CD14-positive monocyte (primary cell): ENCODE data around the gene NELL1. TPM values are rescaled to one million over a fixed set of nuclear protein-coding genes. Genes with fewer than 3 reads are reported as not detected.

Experiments
- DNase-seq, 3 donors: peaks; one replicate each; pipeline ENCODE4 v3.0.0-alpha.2; 2011 to 2022
- H2AFZ ChIP-seq: 2 replicates; pipeline ENCODE4 v1.6.0; 2012; ENCODE audit warnings: mild to moderate bottlenecking, low read depth, low read length, inconsistent platforms; ENCODE audit not compliant: insufficient read depth, poor library complexity, severe bottlenecking
- H3K27ac ChIP-seq, 2 donors: 1 replicate in 1 of 2; 2 replicates in 1 of 2; pipeline ENCODE4 v1.5.1; 2012 to 2013; ENCODE audit warnings: low read length in 2 of 2, control low read depth in 1 of 2, inconsistent platforms in 1 of 2, low read depth in 1 of 2, mild to moderate bottlenecking in 1 of 2
- H3K27me3 ChIP-seq, 2 donors: one replicate each; pipeline versions ENCODE4 v1.6.0 to v1.6.1; 2011 to 2013; ENCODE audit warnings: low read length in 2 of 2; ENCODE audit not compliant: control insufficient read depth in 2 of 2, insufficient read depth in 2 of 2
- H3K36me3 ChIP-seq, 2 donors: replicated peaks in 1 of 2; 1 replicate in 1 of 2; 2 replicates in 1 of 2; pipeline versions ENCODE4 v1.5.1 to v1.6.1; 2012 to 2013; ENCODE audit warnings: low read length in 2 of 2, control low read depth in 1 of 2, inconsistent platforms in 1 of 2, mild to moderate bottlenecking in 1 of 2; ENCODE audit not compliant: insufficient read depth in 2 of 2, control insufficient read depth in 1 of 2
- H3K4me1 ChIP-seq, 2 donors: 1 replicate in 1 of 2; 2 replicates in 1 of 2; pipeline versions ENCODE4 v1.5.1 to v1.6.1; 2012 to 2013; ENCODE audit warnings: low read length in 2 of 2, control low read depth in 1 of 2, inconsistent platforms in 1 of 2, mild to moderate bottlenecking in 1 of 2, moderate library complexity in 1 of 2; ENCODE audit not compliant: insufficient read depth in 2 of 2, control insufficient read depth in 1 of 2
- H3K4me2 ChIP-seq: replicated peaks from 2 replicates; pipeline ENCODE3; 2012; ENCODE audit warnings: low read length, moderate library complexity, mild to moderate bottlenecking; ENCODE audit not compliant: poor library complexity, severe bottlenecking; ENCODE audit errors: extremely low read depth
- H3K4me3 ChIP-seq, 3 experiments: fragments of 200-600 bp in 1 of 3; sonication (generic) in 1 of 3; replicated peaks in 1 of 3; 1 replicate in 2 of 3; 2 replicates in 1 of 3; pipeline ENCODE4 v1.5.1; 2011 to 2013; ENCODE audit warnings: low read length in 3 of 3, mild to moderate bottlenecking in 3 of 3, control low read depth in 2 of 3, low read depth in 2 of 3, inconsistent platforms in 1 of 3, moderate library complexity in 1 of 3
- H3K79me2 ChIP-seq: 2 replicates; pipeline ENCODE4 v1.6.0; 2012; ENCODE audit warnings: mild to moderate bottlenecking, control low read depth, inconsistent platforms, low read length, moderate library complexity; ENCODE audit not compliant: insufficient read depth
- H3K9ac ChIP-seq: 2 replicates; pipeline ENCODE4 v1.6.0; 2017; ENCODE audit warnings: low read length, mild to moderate bottlenecking; ENCODE audit not compliant: insufficient read depth, poor library complexity, severe bottlenecking
- H3K9me3 ChIP-seq, 2 donors: replicated peaks in 1 of 2; 1 replicate in 1 of 2; 2 replicates in 1 of 2; pipeline versions ENCODE4 v1.5.1 to v1.6.1; 2012 to 2013; ENCODE audit warnings: low read length in 2 of 2, control low read depth in 1 of 2; ENCODE audit not compliant: control insufficient read depth in 1 of 2, insufficient read depth in 1 of 2
- H4K20me1 ChIP-seq: 2 replicates; pipeline ENCODE4 v1.6.0; 2012; ENCODE audit warnings: mild to moderate bottlenecking, low read length, control low read depth, moderate library complexity; ENCODE audit not compliant: insufficient read depth
- H3K27ac Mint-ChIP-seq, 7 donors: one replicate each; pipeline ENCODE4 v1.8.0; 2020; ENCODE audit warnings: mild to moderate bottlenecking in 7 of 7, mixed read lengths in 7 of 7, moderate library complexity in 6 of 7, inconsistent platforms in 2 of 7
- H3K27me3 Mint-ChIP-seq, 3 donors: one replicate each; pipeline ENCODE4 v1.8.0; 2021 to 2022; ENCODE audit warnings: low read depth in 3 of 3, mild to moderate bottlenecking in 3 of 3, mixed read lengths in 3 of 3, moderate library complexity in 3 of 3, inconsistent platforms in 1 of 3
- H3K36me3 Mint-ChIP-seq, 2 donors: one replicate each; pipeline ENCODE4 v1.8.0; 2020; ENCODE audit warnings: mixed read lengths in 2 of 2, inconsistent platforms in 1 of 2, mild to moderate bottlenecking in 1 of 2
- H3K4me1 Mint-ChIP-seq: one replicate; pipeline ENCODE4 v1.8.0; 2020; ENCODE audit warnings: mild to moderate bottlenecking, mixed read lengths
- H3K4me3 Mint-ChIP-seq, 2 donors: one replicate each; pipeline ENCODE4 v1.8.0; 2020; ENCODE audit warnings: mild to moderate bottlenecking in 2 of 2, mixed read lengths in 2 of 2, moderate library complexity in 1 of 2
- H3K9me3 Mint-ChIP-seq, 7 donors: one replicate each; pipeline ENCODE4 v1.8.0; 2020 to 2022; ENCODE audit warnings: mixed read lengths in 7 of 7, mild to moderate bottlenecking in 6 of 7, moderate library complexity in 6 of 7, inconsistent platforms in 2 of 7
- WGBS: methylation state at CpG from one replicate; pipeline ENCODE4 v1.1.5; 2013; ENCODE audit warnings: missing lambda C conversion rate; ENCODE audit not compliant: insufficient coverage; 5-methylcytosine and 5-hydroxymethylcytosine counted together
- intact Hi-C, 2 donors: fragments of 100-400 bp; cut with micrococcal nuclease; formaldehyde crosslinking; loops; one replicate each; pipeline versions ENCODE4 v1.15.0 to v1.15.1; 2023
- polyA plus RNA-seq, 3 donors: library from polyadenylated mRNA; depleted of rRNA in 1 of 3; unstranded in 2 of 3; stranded (reverse) in 1 of 3; fragments of 300-500 nt in 2 of 3; fragments of >200 nt in 1 of 3; fragmentation: Illumina TruSeq in 2 of 3; gene quantifications; 1 replicate in 2 of 3; 2 replicates in 1 of 3; pipeline ENCODE4 v1.2.3, GENCODE V29; 2012 to 2021
- TF ChIP-seq, protein P1 (sequence below): fragments of 200-600 bp; IDR thresholded peaks from one replicate; pipeline ENCODE4 v1.8.0; 2022; ENCODE audit warnings: antibody characterized with exemption, mild to moderate bottlenecking

The NELL1 gene
- polyA plus RNA-seq, 3 donors, result not detected

DNA sequence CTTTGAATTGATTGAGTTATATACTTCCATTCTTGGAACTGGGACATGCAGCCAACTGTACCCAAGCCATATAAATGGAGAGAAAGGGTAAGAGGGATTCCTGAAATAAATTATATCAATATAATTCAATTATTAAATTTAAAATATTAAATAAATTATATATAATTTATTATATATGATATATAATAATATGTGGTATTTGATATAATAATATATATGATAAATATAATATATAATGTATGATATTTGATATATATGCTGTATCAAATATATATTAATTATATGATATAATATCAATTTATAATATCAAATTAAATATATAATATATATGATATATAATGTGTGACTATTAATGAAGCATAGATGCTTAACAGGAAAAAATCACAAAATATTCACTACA is 677.0 kb downstream of the NELL1 start:
- H3K27me3 ChIP-seq, result no peaks in the 10 kb centered on the region
- no peak for DNase-seq
- H4K20me1 ChIP-seq, result no peaks in the 10 kb centered on the region
- intact Hi-C loops, result no loop called here
- H3K4me1 ChIP-seq, result no peaks in the 10 kb centered on the region
- H3K4me3 ChIP-seq, result no peak overlapping the region
- TF ChIP-seq, protein P1, sequence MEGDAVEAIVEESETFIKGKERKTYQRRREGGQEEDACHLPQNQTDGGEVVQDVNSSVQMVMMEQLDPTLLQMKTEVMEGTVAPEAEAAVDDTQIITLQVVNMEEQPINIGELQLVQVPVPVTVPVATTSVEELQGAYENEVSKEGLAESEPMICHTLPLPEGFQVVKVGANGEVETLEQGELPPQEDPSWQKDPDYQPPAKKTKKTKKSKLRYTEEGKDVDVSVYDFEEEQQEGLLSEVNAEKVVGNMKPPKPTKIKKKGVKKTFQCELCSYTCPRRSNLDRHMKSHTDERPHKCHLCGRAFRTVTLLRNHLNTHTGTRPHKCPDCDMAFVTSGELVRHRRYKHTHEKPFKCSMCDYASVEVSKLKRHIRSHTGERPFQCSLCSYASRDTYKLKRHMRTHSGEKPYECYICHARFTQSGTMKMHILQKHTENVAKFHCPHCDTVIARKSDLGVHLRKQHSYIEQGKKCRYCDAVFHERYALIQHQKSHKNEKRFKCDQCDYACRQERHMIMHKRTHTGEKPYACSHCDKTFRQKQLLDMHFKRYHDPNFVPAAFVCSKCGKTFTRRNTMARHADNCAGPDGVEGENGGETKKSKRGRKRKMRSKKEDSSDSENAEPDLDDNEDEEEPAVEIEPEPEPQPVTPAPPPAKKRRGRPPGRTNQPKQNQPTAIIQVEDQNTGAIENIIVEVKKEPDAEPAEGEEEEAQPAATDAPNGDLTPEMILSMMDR, result no peak
- H3K27me3 Mint-ChIP-seq, result no peaks in the 10 kb centered on the region
- H3K9me3 ChIP-seq, result no peaks in the 10 kb centered on the region
- H3K4me1 Mint-ChIP-seq, result no peaks in the 10 kb centered on the region
- no peak overlapping the region for H3K27ac Mint-ChIP-seq
- H3K4me3 Mint-ChIP-seq, result no peak overlapping the region
- no peaks in the 10 kb centered on the region for H3K79me2 ChIP-seq
- no peaks in the 10 kb centered on the region for H3K36me3 Mint-ChIP-seq
- H3K36me3 ChIP-seq, result no peaks in the 10 kb centered on the region
- H3K4me2 ChIP-seq, result no peak overlapping the region
- H3K9ac ChIP-seq, result no peak overlapping the region
- H3K27ac ChIP-seq, result no peak overlapping the region
- H3K9me3 Mint-ChIP-seq, result peaks cover 0 to 10% (median 2%) of the 10 kb centered on the region in 7 donors
- no peak overlapping the region for H2AFZ ChIP-seq

DNA sequence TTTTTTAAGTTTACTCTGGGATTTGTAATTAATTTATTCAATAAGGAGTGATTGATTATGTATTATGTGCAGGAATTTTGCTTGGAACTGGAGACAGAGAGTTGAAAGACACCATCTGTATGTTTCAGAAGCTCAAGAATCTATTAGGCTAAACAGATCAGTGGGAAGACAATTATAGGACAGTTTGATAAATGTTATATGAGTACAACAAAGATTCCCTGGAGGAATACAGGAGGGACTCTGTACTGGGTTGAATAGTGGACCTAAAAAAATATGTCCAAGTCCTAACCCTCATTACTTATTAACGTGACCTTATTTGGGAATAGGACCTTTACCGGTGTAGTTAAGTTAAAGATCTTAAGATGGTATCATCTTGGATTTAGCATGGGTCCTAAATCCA is 681.2 kb downstream of the NELL1 start:
- no peaks in the 10 kb centered on the region for H3K79me2 ChIP-seq
- peaks cover 0 to 5% (median 1%) of the 10 kb centered on the region in 7 donors for H3K9me3 Mint-ChIP-seq
- H3K4me3 ChIP-seq, result no peak overlapping the region
- no peaks in the 10 kb centered on the region for H3K36me3 Mint-ChIP-seq
- no peak for DNase-seq
- no peaks in the 10 kb centered on the region for H3K4me1 Mint-ChIP-seq
- no peak overlapping the region for H3K27ac ChIP-seq
- no peaks in the 10 kb centered on the region for H3K36me3 ChIP-seq
- H3K27me3 ChIP-seq, result no peaks in the 10 kb centered on the region
- no peak overlapping the region for H3K27ac Mint-ChIP-seq
- intact Hi-C loops, result no loop called here
- H3K4me3 Mint-ChIP-seq, result no peak overlapping the region
- H3K9me3 ChIP-seq, result no peaks in the 10 kb centered on the region
- H3K4me1 ChIP-seq, result no peaks in the 10 kb centered on the region
- H3K27me3 Mint-ChIP-seq, result no peaks in the 10 kb centered on the region
- H4K20me1 ChIP-seq, result no peaks in the 10 kb centered on the region
- WGBS, result no CpG with 5 or more reads among the region's 2 CpGs
- H3K9ac ChIP-seq, result no peak overlapping the region
- TF ChIP-seq, protein P1, result no peak
- no peak overlapping the region for H3K4me2 ChIP-seq
- no peak overlapping the region for H2AFZ ChIP-seq
